Ecto neural progenitor cell (in vitro differentiated cells): ENCODE results near the gene TMED4.
"Not testable (repeated sequence)": the region's sequence is repeated elsewhere in the genome, so short reads cannot be mapped to it uniquely, and the experiment has no call there.

Experiments
- DNase-seq: peaks from one replicate; pipeline ENCODE4 v3.0.0-alpha.2; 2018; ENCODE audit warnings: low spot score

The TMED4 gene

GRCh38 chr7:44568771-44569560 is 13.1 kb downstream of the TMED4 start:
- DNase-seq, result no peak

- DNase-seq, result no peak
Measured at GRCh38 chr7:44567884-44568283, 14.1 kb downstream of the TMED4 start.

GRCh38 chr7:44566680-44567079 is 15.4 kb downstream of the TMED4 start:
- DNase-seq, result no peak

GRCh38 chr7:44565795-44566559 is 16.1 kb downstream of the TMED4 start:
- no peak for DNase-seq

GRCh38 chr7:44565097-44565794 is 16.8 kb downstream of the TMED4 start:
- DNase-seq, result peak; percentile 78

- no peak for DNase-seq
Measured at GRCh38 chr7:44564606-44565005, 17.4 kb downstream of the TMED4 start.

- no peak for DNase-seq
Measured at GRCh38 chr7:44563171-44563679, 18.8 kb downstream of the TMED4 start.

- not testable (repeated sequence) for DNase-seq
Measured at GRCh38 chr7:44562622-44562962, 19.4 kb downstream of the TMED4 start.

GRCh38 chr7:44561962-44562621 is 19.9 kb downstream of the TMED4 start:
- no peak for DNase-seq

GRCh38 chr7:44561481-44561880 is 20.6 kb downstream of the TMED4 start:
- no peak for DNase-seq

GRCh38 chr7:44559485-44559884 is 22.5 kb downstream of the TMED4 start:
- DNase-seq, result no peak

GRCh38 chr7:44557485-44557884 is 24.5 kb downstream of the TMED4 start:
- no peak for DNase-seq

GRCh38 chr7:44555350-44555749 is 26.7 kb downstream of the TMED4 start:
- no peak for DNase-seq

- DNase-seq, result not testable (repeated sequence)
Measured at GRCh38 chr7:44552473-44553005, 29.5 kb downstream of the TMED4 start.

- DNase-seq, result no peak
Measured at GRCh38 chr7:44549457-44549856, 32.6 kb downstream of the TMED4 start.

- no peak for DNase-seq
Measured at GRCh38 chr7:44548893-44549292, 33.1 kb downstream of the TMED4 start.

- DNase-seq, result no peak
Measured at GRCh38 chr7:44547536-44548231, 34.3 kb downstream of the TMED4 start.

- peak; percentile 26 for DNase-seq
Measured at GRCh38 chr7:44541876-44542610, 40.0 kb downstream of the TMED4 start.

GRCh38 chr7:44541028-44541869 is 40.8 kb downstream of the TMED4 start, which contains the start of gene NPC1L1:
TSS of gene NPC1L1 (minus strand) at chr7:44541330. CDS start at chr7:44541259, 71 bp downstream.
- DNase-seq, result peak; percentile 48
